Activated CD8-positive, alpha-beta memory T cell treated with anti-CD3 and anti-CD28 coated beads for 1 hour (primary cell): ENCODE data around the gene YAF2.
"Not testable (repeated sequence)": the region's sequence is repeated elsewhere in the genome, so short reads cannot be mapped to it uniquely, and the experiment has no call there.

ENCODE experiments used
- DNase-seq, 2 donors: peaks; one replicate each; pipeline ENCODE4 v3.0.0-alpha.2; 2020; ENCODE audit warnings: low read depth in 1 of 2; ENCODE audit errors: extremely low read depth in 1 of 2

The YAF2 gene

DNA sequence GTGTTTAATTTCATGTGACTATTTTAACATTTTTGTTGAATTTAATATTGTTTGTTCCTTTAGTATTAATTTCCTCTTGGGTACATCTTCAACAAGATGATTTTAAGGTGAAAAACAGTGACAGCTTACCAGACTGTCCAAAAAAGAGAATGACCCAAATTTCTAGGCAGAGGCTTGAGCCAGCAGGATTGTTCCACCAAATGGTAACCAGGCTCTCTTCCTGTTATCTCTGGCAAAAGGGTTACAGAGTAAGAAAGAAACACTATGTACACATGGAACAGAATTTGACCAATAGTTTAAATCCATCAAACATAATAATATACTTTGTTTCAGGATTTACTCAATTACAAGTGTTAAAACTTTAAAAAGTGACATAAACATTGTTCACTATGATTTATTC lies 39.0 kb downstream of the YAF2 start:
- no peak for DNase-seq

DNA sequence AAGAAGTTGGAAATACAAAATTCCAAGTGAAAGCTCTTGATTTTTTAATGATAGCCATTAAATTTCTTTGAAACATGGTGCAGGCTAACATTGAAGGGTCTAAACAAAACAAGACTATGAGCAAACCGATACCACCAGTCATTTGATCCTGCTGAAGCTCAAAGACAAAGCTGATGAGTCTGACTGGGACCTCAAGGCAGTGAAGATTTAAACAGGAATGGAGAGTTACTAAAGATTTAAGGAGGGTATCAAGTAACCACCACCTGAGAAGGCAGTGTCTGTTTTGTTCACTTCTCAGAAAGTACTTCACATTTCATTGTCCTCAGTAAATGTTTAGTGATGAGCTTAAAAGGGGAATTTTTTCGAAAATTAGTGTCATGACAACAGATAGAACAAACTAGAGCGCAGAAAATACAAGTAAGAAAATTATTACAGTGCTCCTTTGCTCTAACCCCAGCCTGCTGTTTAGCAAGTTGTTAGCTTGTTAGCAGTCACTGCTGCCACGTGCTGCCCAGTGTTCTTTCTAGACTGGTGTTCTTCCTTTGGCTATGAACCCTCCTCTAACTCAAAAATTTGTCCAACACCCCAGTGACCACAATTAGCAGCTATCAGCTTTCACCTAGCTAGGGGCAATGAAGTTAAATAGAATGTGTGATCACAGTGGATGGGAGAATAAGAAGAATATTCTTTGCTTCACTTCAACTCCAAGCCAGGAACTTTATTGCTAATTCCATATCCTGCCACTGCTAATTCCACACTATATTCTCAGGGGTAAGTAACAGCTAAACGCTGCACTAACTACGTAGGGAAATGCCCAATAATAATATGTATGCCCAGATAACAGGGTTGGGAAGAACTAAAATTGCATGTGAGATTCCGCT lies 41.1 kb downstream of the YAF2 start:
- no peak for DNase-seq

GRCh38 chr12:42192686-42193085 lies 45.4 kb downstream of the YAF2 start:
- DNase-seq: no peak

GRCh38 chr12:42192258-42192657 lies 45.8 kb downstream of the YAF2 start:
- DNase-seq: no peak

GRCh38 chr12:42190376-42190775 lies 47.7 kb downstream of the YAF2 start:
- no peak for DNase-seq

GRCh38 chr12:42188275-42188674 lies 49.8 kb downstream of the YAF2 start:
- not testable (repeated sequence) for DNase-seq

DNA sequence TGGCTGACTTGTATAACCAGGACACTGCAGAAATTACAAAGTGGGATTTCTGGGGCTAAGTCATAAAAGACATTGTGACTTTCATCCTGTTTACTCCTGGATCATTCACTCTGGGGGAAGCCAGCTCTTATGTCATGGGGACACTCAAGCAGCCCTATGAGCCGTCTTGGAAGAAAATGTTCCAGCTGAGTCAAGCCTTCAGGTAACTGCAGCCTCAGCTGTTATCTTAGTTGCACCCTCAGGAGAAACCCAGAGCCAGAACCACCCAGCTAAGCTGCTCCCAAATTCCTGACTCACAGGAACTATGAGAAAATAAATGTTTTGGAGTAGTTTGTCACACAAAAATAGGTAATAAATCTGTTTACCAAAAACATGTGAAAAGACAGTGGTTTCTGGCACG lies 50.2 kb downstream of the YAF2 start:
- no peak for DNase-seq

- no peak for DNase-seq
These were observed 51.3 kb downstream of the YAF2 start for GRCh38 chr12:42186793-42187192.

DNA sequence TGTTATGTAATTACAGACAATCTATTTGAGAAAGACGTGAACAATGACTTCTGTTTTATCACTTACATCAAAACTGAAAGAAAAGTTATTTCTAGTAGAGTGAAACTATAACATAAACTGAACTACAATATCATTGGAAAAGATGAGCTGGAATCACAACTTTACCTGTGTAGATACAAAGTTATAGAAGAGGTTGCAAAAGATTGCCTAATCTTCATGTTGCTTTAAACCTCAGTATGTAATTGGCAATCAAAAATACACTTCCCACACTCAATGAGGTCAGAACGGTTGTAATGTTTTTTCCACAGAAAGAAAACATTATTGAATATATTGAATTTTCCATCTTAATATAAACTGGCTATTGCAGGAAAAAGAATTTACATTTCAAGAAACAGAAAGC lies 55.7 kb downstream of the YAF2 start:
- DNase-seq: no peak

DNA sequence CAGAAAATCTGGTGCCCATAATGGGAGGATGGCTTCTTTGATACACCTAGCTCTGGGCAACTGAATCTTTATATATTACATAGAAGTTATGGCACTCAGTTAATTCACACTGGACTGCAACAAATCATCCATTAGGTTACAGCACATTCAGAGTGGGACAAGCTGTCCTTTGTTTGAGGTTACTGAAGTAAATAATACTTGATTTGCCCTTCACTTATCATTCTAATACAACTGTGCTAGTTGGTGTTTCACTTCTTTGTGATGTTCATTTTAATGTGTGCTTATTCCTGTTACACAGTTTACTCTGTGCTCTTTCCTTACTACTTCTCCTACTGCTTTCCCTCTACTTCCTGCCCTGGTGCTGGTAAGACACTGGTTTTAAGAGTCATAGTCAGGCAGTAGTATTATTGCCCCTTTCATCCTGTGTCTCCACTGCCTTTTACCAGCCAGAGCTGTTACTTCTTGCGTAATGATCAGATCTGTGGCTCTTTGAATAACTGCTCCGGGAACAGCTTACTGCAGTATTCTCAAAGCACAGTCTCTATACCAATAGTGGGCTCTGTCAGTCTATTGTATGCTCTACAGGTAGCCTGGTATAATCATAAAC lies 57.0 kb downstream of the YAF2 start:
- DNase-seq: no peak

- no peak for DNase-seq
These were observed 59.9 kb downstream of the YAF2 start for GRCh38 chr12:42178101-42178500.

GRCh38 chr12:42174978-42175377 lies 63.1 kb downstream of the YAF2 start:
- no peak for DNase-seq

GRCh38 chr12:42173961-42174521 lies 64.0 kb downstream of the YAF2 start:
- DNase-seq: no peak

DNA sequence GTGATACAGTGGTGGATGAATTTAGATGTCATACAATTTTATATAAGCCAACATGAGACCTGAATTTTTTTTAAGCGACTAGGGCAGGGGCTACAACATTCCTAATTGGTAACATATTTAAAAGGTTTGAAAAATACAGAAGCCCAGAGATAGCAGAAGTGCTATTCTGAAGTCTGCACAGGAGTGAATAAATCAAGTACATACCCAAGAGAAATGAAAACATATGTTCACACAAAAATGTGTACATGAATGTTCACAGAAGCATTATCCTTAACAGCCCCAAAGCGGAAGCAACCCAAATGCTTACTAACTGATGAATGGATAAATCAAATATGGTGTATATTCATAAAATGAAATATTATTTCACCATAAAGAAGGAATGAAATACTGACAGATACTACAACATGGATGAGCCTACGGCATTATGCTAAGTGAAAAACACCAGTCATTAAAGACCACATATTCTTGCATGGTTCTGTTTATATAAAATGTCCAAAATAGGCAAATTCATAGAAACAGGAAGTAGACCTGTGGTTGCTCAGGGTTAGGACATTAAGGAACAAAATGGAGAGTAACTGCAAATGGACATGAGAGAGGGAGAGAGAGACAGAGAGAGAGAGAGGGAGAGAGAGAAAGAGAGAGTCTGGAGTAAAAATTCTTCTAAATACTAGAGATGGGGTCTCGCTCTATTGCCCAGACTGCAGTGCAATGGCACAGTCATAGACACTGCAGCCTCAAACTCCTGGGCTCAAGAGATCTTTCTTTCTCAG lies 65.4 kb downstream of the YAF2 start:
- DNase-seq: no peak

DNA sequence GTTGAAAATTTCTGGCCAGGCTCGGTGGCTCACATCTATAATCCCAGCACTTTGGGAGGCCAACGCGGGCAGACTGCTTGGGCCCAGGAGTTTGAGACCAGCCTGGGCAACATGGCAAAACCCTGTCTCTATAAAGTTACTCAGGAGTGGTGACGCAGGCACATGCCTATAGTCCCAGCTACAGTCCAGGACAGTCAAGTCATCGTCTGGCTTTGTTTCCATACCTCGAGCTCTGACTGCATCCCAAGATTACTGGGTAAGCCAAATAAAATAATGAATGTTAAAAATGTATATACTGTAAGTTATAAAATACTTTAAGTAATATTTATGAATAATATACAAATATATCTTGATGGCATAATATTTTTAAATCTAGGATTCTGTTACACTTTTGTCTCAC lies 70.3 kb downstream of the YAF2 start:
- DNase-seq: no peak

DNA sequence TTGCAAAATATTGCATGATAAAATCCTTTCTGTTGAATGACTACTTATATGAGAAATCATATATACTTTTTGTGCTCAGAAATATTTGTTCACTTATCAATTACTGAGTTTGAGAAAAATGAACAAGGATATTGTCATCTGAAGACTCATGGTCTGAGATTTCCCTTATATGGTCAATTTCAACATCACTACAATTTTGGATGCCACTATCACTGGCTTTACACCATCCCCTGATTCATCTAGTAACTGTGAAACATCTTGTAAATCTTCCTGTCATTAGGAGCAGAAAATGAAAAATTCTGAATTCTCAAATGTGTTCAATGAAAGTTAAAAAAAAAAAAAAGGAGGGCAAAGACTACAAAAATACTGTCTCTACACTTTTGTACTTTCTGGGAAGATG lies 71.5 kb downstream of the YAF2 start:
- no peak for DNase-seq

GRCh38 chr12:42163913-42164312 lies 74.1 kb downstream of the YAF2 start:
- no peak for DNase-seq

DNA sequence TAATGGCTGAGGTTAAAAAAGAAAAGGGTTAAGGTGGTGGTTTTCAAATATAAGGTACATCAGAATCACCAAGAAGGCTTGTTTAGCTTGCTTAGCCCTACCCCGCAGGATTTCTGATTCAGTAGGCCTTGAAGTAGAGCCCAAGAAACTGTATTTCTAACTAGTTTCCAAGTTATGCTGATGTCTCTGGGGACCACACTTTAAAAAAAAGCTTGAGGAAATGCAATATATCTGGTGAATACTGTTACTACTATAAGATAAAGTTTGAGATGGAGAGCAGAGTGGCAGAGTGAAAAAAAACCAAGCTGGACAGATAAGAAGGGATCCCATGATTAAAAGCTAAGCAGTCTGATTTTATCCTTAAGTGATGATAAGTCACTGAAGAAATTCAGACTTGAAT lies 75.1 kb downstream of the YAF2 start:
- no peak for DNase-seq

GRCh38 chr12:42162193-42162592 lies 75.9 kb downstream of the YAF2 start:
- DNase-seq: no peak

- DNase-seq: no peak
These were observed 76.5 kb downstream of the YAF2 start for GRCh38 chr12:42161529-42161928.

- no peak for DNase-seq
These were observed 81.8 kb downstream of the YAF2 start for GRCh38 chr12:42156232-42156631.
